Measurements from ENCODE around the gene PGM2. TPM values are rescaled to one million over a fixed set of nuclear protein-coding genes. Genes with fewer than 3 reads are reported as not detected.
"Not testable (repeated sequence)": the region's sequence is repeated elsewhere in the genome, so short reads cannot be mapped to it uniquely, and the experiment has no call there.

The PGM2 gene
- total RNA-seq, 1 donor from 2014 or later: 11.5 TPM

DNA sequence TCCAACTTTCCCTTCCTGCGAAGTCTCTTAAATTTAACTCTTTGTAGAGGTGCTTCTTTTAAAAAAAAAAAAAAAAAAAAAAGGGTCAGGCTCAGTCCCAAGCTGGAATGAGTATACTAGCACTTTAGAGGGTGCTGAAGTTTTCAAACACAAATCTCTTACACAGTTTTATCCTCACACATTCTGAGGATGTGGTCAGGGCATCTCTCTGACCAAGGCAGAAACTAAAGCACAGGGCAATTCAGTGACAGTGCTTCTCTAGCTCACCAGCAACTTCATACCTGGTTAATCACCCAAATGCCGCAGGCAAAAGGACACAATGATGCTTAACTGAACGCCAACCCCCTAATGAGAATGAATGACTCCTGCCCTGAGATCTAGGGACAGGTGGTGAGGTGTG, 9.8 kb upstream of the PGM2 start:
- Histone ChIP-seq H3K27ac (replicated peaks) (no peak overlapping the region), H3K9me3 (replicated peaks) (no peaks in the 10 kb centered on the region), H3K4me3 (no peak overlapping the region), H3K27me3 (ENCODE audit: low read depth) (no peaks in the 10 kb centered on the region), H3K4me1 (peaks cover 10% of the 10 kb centered on the region), H3K36me3 (no peaks in the 10 kb centered on the region)
- TF ChIP-seq, protein P1, sequence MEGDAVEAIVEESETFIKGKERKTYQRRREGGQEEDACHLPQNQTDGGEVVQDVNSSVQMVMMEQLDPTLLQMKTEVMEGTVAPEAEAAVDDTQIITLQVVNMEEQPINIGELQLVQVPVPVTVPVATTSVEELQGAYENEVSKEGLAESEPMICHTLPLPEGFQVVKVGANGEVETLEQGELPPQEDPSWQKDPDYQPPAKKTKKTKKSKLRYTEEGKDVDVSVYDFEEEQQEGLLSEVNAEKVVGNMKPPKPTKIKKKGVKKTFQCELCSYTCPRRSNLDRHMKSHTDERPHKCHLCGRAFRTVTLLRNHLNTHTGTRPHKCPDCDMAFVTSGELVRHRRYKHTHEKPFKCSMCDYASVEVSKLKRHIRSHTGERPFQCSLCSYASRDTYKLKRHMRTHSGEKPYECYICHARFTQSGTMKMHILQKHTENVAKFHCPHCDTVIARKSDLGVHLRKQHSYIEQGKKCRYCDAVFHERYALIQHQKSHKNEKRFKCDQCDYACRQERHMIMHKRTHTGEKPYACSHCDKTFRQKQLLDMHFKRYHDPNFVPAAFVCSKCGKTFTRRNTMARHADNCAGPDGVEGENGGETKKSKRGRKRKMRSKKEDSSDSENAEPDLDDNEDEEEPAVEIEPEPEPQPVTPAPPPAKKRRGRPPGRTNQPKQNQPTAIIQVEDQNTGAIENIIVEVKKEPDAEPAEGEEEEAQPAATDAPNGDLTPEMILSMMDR (IDR thresholded peaks at IDR 0.05; ENCODE audit: borderline replicate concordance): no peak
- no peak for DNase-seq
- intact Hi-C loops (cut with micrococcal nuclease): no loop called here

DNA sequence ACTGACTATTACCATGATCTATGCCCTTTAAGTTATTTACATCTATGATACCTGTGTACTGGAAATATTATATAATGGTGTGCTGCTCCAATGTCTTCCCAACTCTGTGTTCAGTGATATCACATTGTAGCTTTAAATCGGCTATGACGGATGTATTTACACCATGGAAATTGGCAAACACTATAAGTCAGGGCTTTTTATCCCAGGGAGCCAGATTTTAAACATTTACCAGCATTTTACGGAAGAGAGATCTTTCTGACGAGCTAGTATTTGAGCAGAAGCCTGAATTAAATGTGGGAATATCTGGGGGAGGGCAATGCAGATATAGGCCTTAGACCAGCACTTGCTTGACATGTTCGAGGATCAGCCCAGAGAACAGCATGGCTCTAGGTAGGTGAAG, 7.7 kb upstream of the PGM2 start:
- no peak overlapping the region for H3K4me3 ChIP-seq
- H3K27ac ChIP-seq (replicated peaks): no peak overlapping the region
- no peaks in the 10 kb centered on the region for H3K9me3 ChIP-seq (replicated peaks)
- peaks cover 24% of the 10 kb centered on the region for H3K4me1 ChIP-seq
- DNase-seq: no peak
- H3K36me3 ChIP-seq: no peaks in the 10 kb centered on the region
- TF ChIP-seq, protein P1 (IDR thresholded peaks at IDR 0.05; ENCODE audit: borderline replicate concordance): no peak
- intact Hi-C loops (cut with micrococcal nuclease): no loop called here
- H3K27me3 ChIP-seq (ENCODE audit: low read depth): no peaks in the 10 kb centered on the region

DNA sequence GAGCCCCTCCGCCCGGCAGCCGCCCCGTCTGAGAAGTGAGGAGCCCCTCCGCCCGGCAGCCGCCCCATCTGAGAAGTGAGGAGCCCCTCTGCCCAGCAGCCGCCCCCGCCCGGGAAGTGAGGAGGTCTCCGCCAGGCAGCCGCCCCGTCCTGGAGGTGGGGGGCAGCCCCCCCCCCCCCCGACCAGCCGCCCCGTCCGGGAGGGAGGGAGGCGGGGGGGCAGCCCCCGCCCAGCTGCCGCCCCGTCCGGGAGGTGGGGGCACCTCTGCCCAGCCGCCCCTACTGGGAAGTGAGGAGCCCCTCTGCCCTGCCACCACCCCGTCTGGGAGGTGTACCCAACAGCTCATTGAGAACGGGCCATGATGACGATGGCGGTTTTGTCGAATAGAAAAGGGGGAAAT, 6.0 kb upstream of the PGM2 start:
- H3K27ac ChIP-seq (replicated peaks); DNase-seq; H3K36me3 ChIP-seq; H3K27me3 ChIP-seq (ENCODE audit: low read depth); H3K9me3 ChIP-seq (replicated peaks); H3K4me3 ChIP-seq: not testable (repeated sequence)
- intact Hi-C loops (cut with micrococcal nuclease): loop anchor here (10.0 kb wide), 1 partner anchor 64 kb away; no protein-coding TSS in a partner anchor
- peaks cover 32% of the 10 kb centered on the region for H3K4me1 ChIP-seq

DNA sequence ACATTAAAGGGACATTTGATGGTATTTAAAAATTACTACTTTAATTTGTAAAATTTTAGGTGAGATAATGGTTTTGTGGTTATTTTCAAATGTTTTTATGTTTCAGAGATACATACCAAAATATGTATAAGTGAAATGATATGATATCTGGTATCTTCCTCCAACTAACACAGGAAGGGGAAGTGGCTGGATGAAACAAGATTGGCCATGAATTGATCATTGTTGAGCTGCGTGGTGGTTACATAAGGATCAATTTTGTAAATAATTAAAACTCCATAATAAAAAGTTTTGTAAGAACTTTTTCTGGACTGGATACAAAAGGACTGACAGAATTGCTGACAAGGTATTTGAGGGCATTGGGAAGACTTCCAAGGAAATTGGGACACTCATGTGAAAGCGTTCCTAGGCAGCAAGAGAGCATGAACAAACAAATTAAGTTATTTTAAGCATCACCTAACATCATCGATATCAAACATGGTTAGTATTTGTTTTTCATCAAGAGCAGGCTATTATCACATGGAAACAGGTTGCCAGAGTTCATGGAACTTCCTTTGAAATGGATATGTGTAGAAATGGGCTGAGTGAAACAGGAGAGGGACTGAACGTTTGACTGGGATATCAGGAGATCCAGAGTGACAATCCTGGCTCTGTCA, 4.4 kb upstream of the PGM2 start:
- H3K27ac ChIP-seq (replicated peaks): peak overlapping the region; percentile 55
- no peaks in the 10 kb centered on the region for H3K36me3 ChIP-seq
- TF ChIP-seq, protein P1 (IDR thresholded peaks at IDR 0.05; ENCODE audit: borderline replicate concordance): no peak
- H3K4me1 ChIP-seq: peaks cover 40% of the 10 kb centered on the region
- intact Hi-C loops (cut with micrococcal nuclease): loop anchor here (10.0 kb wide), 1 partner anchor 63 kb away; no protein-coding TSS in a partner anchor
- no peaks in the 10 kb centered on the region for H3K9me3 ChIP-seq (replicated peaks)
- no peak for DNase-seq
- H3K27me3 ChIP-seq (ENCODE audit: low read depth): no peaks in the 10 kb centered on the region
- H3K4me3 ChIP-seq: no peak overlapping the region

DNA sequence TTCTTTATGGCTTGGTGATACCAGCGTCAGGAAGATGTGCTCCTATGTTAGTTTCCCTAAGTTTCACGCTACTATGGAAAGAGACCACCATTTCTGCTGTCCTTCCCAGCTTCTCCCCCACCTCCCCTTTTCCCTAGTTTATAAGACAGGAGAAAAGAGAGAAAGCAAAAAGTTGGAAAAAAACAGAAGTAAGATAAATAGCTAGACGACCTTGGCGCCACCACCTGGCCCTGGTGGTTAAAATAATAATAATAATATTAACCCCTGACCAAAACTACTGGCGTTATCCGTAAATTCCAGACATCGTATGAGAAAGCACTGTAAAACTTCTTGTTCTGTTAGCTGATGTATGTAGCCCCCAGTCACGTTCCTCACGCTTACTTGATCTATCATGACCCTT, 985 bp upstream of the PGM2 start:
- peak overlapping the region; percentile 92 for H3K27ac ChIP-seq (replicated peaks)
- peaks cover 10% of the 10 kb centered on the region for H3K36me3 ChIP-seq
- DNase-seq; H3K27me3 ChIP-seq (ENCODE audit: low read depth); H3K9me3 ChIP-seq (replicated peaks): not testable (repeated sequence)
- TF ChIP-seq, protein P1 (IDR thresholded peaks at IDR 0.05; ENCODE audit: borderline replicate concordance): peak; percentile 24
- intact Hi-C loops (cut with micrococcal nuclease): loop anchor here (10.0 kb wide), 1 partner anchor 59 kb away; no protein-coding TSS in a partner anchor
- H3K4me1 ChIP-seq: peaks cover 68% of the 10 kb centered on the region
- peak overlapping the region; percentile 91 for H3K4me3 ChIP-seq

DNA sequence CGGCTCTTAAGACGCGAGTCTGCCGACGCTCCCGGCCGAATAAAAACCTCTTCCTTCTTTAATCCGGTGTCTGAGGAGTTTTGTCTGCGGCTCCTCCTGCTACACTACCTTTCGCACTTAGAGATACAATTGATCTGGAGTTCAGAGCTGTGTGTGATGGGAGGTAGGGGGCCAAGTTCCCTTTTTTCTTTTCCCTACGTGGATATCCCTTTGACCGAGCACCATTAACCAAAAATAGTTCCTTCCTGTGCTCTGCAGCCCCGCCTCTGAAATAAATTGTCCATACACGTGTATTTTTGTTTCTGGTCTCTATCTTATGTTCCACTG, 555 bp upstream of the PGM2 start:
- TF ChIP-seq, protein P1 (IDR thresholded peaks at IDR 0.05; ENCODE audit: borderline replicate concordance): no peak
- Histone ChIP-seq H3K36me3 (peaks cover 14% of the 10 kb centered on the region), H3K4me1 (peaks cover 72% of the 10 kb centered on the region), H3K4me3 (peak overlapping the region; percentile 91), H3K27me3 (ENCODE audit: low read depth) (no peaks in the 10 kb centered on the region), H3K9me3 (replicated peaks) (no peaks in the 10 kb centered on the region), H3K27ac (replicated peaks) (peak overlapping the region; percentile 92)
- intact Hi-C loops (cut with micrococcal nuclease): loop anchor here (10.0 kb wide), 1 partner anchor 59 kb away; no protein-coding TSS in a partner anchor
- no peak for DNase-seq
